Skeletal muscle cell (primary cell): Measurements from ENCODE around the gene SCGB1C1.
"Not testable (repeated sequence)": the region's sequence is repeated elsewhere in the genome, so short reads cannot be mapped to it uniquely, and the experiment has no call there.

Experiments
- DNase-seq: peaks from one replicate; pipeline ENCODE4 v3.0.0-alpha.2; 2010; ENCODE audit warnings: low read depth
- H3K4me3 ChIP-seq: 2 replicates; pipeline ENCODE4 v1.5.1; 2011; ENCODE audit warnings: low read depth, mild to moderate bottlenecking, control low read depth, low read length, moderate library complexity

The SCGB1C1 gene

DNA sequence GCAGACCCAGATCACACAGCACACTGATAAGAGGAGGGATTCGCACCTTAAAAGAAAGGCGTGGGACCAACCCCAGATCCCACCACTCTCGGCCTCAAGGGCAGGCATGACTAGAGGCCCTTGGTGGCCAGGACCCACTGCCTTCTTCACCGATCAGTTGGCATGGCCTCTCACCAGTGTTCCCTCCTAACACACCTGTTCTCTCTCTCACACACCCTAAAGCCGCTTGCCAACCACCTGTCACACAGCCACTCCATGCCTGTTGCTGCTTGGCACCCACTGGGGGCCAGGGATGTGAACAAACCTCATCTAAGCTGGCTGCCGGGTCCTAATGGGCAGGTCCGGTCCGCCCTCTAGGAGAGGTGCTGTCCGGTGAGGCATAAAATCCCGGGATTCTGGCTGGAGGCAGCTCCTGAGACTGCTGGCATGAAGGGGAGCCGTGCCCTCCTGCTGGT is at the start of gene SCGB1C1:
Gene SCGB1C1 (plus strand): TSS at position 405 of the 455 bp plus-strand sequence. CDS start 22 bp downstream, at position 427.
- not testable (repeated sequence) for DNase-seq, H3K4me3 ChIP-seq

GRCh38 chr11:180242-180641 is 12.6 kb upstream of the SCGB1C1 start:
- DNase-seq, H3K4me3 ChIP-seq: not testable (repeated sequence)

- H3K4me3 ChIP-seq, DNase-seq: not testable (repeated sequence)
These were observed 3.6 kb upstream of the SCGB1C1 start for GRCh38 chr11:189200-189783.

- not testable (repeated sequence) for H3K4me3 ChIP-seq, DNase-seq
These were observed 3.0 kb upstream of the SCGB1C1 start for GRCh38 chr11:189843-190311.

GRCh38 chr11:190546-190945 is 2.3 kb upstream of the SCGB1C1 start:
- H3K4me3 ChIP-seq, DNase-seq: not testable (repeated sequence)

- DNase-seq: not testable (repeated sequence)
These were observed 1.1 kb upstream of the SCGB1C1 start for GRCh38 chr11:191490-192478.

DNA sequence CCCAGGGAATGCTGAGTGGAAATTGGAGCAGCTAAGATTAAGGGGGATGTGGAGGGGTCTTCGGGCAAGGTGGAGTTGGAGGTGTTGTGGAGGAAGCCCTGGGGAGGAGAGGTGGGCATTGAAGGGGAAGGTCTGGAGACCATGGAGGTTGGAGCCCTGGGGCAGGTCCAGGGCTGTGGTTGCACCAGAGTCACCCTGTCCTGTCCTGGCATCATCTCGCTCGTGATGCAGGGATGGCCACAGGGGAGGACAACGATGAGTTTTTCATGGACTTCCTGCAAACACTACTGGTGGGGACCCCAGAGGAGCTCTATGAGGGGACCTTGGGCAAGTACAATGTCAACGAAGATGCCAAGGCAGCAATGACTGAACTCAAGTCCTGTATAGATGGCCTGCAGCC is 603 bp downstream of the SCGB1C1 start:
- not testable (repeated sequence) for H3K4me3 ChIP-seq, DNase-seq

More at GRCh38 chr11:191490-192478, 1.1 kb upstream of the SCGB1C1 start:
- H3K4me3 ChIP-seq: not testable (repeated sequence)

DNA sequence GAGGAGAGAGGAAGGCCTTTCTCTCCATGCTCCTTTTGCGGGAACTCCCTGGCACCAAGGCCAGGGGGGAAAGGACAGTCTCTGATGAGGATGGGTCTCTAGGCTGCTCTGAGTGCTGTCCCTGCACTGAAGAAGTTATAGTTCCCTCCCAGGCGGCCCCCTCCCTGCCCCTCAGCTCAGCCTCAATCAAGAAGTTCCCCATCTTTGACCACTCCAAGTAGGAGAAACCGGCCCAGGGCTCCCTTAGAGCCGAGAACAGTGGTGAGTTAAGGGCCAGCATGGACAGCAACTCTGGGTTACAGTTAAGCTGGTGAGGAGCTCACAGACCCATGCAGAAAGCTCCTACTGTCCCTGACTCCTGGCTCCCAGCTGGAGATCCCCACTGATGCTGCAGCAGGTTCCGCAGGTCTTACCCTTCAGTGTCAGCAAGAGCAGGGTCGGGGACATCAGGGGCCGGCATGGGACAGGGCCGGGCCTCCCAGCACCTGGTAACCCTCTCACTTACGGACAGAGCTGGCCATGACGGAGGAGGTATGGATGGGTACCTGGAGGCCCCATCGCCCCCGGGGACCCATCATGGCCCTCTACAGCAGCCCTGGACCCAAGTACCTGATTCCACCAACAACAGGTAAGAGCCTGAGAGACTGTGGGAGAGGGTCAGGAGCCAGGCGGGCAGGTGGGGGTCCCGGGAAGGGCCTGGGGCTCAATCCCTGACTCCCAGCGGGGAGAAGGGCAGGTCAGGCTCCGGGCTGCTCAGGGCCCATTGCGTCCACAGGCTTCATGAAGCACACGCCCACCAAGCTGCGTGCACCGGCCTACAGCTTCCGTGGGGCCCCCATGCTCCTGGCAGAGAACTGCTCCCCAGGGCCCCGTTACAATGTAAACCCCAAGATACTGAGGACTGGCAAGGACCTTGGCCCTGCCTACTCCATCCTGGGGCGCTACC is 4.2 kb downstream of the SCGB1C1 start:
- no peak for DNase-seq

DNA sequence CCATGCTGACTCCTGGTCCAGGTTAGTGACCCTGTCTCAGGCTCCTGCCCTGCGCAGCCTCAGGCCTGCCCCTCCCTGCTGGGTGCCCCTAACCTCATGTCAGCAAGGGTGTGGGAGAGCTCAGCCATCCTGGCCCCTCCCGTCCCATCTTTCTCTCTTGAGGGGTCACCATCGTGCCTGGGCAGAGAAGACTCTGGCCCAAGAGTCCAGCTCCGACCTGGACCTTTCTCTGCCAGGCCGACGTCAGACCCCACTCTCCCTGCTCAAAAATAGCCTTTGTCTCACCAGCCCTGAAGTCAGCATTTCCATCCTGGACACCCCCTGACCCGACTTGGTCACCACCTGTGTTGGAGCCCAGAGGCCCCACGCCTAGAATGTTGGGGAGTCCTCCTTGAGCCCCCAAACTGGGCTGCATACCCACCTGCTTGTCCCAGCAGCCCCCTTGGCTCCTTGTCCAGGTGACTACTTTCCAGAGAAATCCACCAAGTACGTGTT is 4.9 kb downstream of the SCGB1C1 start:
- no peak overlapping the region for H3K4me3 ChIP-seq

More for the DNA sequence above, 4.2 kb downstream of the SCGB1C1 start:
- H3K4me3 ChIP-seq: no peak overlapping the region

DNA sequence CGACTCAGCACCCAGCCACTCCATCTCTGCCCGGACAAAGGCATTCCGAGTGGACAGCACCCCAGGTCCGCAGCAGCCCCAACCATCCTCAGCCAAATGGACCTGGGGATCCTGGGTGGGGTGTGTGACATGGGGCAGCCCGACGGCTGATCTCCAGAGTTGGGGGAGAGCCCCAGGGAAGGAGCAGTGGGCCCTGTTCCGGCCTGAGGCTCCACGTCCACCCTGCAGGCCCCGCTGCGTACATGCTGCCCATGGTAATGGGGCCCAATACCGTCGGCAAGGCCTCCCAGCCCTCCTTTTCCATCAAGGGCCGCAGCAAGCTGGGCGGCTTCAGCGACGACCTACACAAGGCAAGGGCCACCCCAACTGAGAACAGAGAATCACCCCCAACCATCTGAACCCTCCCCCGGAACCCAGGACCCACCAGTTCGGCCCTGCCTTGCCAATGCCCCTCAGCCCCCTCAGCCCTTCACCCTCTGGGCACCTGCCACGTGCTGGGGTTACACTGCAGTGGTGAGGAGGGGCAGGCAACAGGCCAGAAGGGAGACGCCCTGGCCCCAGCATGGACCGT is 5.4 kb downstream of the SCGB1C1 start:
- no peak overlapping the region for H3K4me3 ChIP-seq

More for the DNA sequence above, 4.9 kb downstream of the SCGB1C1 start:
- DNase-seq: no peak

GRCh38 chr11:199004-199581 is 6.2 kb downstream of the SCGB1C1 start:
- DNase-seq: no peak
- no peak overlapping the region for H3K4me3 ChIP-seq

More for the DNA sequence above, 5.4 kb downstream of the SCGB1C1 start:
- no peak for DNase-seq

GRCh38 chr11:199782-200181 is 6.9 kb downstream of the SCGB1C1 start:
- no peak overlapping the region for H3K4me3 ChIP-seq
- no peak for DNase-seq

DNA sequence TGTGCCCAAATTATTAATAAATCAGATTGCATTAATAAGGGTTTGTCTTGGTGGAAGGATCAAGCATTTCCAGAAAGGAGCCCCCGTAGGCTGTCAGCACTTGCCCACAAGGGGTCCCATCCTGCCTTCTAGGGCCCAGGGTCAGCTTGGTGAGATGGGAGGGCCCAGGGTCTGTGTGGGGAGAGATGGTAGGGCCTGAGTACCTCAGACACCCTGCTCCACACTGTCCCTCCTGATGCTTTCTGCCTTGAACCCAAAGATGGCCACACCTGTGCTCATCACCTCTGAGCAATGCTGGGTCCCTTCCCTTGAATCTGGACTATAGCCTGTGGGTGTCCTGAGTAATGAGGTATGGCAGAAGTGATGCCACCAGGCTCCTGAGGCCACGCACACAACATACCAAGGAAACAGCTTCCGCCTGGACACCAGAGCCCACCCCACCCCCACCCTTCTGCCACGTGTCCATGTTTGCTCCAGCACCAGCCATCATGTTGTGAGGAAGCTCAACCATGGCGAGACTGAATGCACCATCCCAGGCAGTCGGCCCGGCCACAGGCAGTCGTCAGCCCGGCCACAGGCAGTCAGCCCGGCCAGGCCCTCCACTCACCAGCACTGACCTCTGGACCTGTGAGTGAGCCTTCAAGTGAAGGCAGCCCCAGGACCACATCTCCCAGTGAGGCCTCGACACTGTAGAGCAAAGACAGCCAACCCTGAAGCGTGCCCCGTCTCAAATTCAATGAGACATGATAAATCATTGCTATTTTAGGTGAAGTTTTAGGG is 7.5 kb downstream of the SCGB1C1 start:
- H3K4me3 ChIP-seq: no peak overlapping the region
- no peak for DNase-seq

- no peak overlapping the region for H3K4me3 ChIP-seq
- no peak for DNase-seq
These were observed 9.1 kb downstream of the SCGB1C1 start for GRCh38 chr11:201966-202365.

DNA sequence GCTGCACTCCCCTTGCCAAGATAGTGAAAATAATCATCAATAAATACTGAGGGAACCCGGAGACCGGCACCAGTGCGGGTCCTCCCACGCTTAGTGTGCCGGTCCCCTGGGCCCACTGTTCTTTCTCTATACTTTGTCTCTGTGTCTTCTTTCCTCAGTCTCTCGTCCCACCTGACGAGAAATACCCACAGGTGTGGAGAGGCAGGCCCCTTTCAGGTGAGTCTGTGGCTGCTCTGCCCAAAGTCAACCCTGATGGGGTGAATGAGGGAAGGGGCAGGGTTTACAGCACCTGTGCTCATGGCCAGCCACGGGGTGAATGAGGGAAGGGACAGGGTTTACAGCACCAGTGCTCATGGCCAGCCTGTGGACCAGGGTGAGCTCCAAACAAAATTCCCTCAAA is 9.6 kb downstream of the SCGB1C1 start:
- no peak overlapping the region for H3K4me3 ChIP-seq
- no peak for DNase-seq

- no peak for DNase-seq
- H3K4me3 ChIP-seq: no peak overlapping the region
These were observed 10.4 kb downstream of the SCGB1C1 start for GRCh38 chr11:203056-203944.
